PC-9 (cell line): ENCODE results near the gene PRKG1. TPM values are rescaled to one million over a fixed set of nuclear protein-coding genes. Genes with fewer than 3 reads are reported as not detected.
"Not testable (repeated sequence)": the region's sequence is repeated elsewhere in the genome, so short reads cannot be mapped to it uniquely, and the experiment has no call there.

Experiments used
- BruUV-seq: library from RNA; stranded (reverse); fragments of 400-500 nt; replicated peaks from 2 replicates; lab custom pipeline; 2021; lab: Mats Ljungman, UMichigan
- CTCF ChIA-PET: fragments of 300-600 bp; sonication (Branson Sonifier 250); formaldehyde crosslinking; loops from one replicate; lab custom pipeline; 2022; ENCODE audit warnings: antibody characterized with exemption; lab: Charles Lee
- POLR2A ChIA-PET: fragments of 300-600 bp; sonication (Branson Sonifier 250); formaldehyde crosslinking; loops from one replicate; lab custom pipeline; 2022; ENCODE audit warnings: antibody characterized with exemption; ENCODE audit not compliant: unreplicated experiment; lab: Charles Lee
- DNase-seq, 2 experiments: peaks; one replicate each; pipeline versions ENCODE4 v3.0.0 to v3.0.0-alpha.2; 2015 to 2022; ENCODE audit warnings: mixed read lengths in 1 of 2
- H2AFZ ChIP-seq: fragments of 200-600 bp; sonication (generic); 2 replicates; pipeline ENCODE4 v1.8.1; 2017; ENCODE audit warnings: antibody characterized with exemption
- H3F3A ChIP-seq: fragments of 200-600 bp; sonication (generic); 2 replicates; pipeline ENCODE4 v1.8.1; 2017; ENCODE audit warnings: antibody characterized with exemption, mild to moderate bottlenecking, low read depth; ENCODE audit not compliant: insufficient read depth
- H3K27ac ChIP-seq: fragments of 200-600 bp; sonication (generic); 2 replicates; pipeline ENCODE4 v1.6.1; 2016; ENCODE audit warnings: mixed run types
- H3K27me3 ChIP-seq: fragments of 200-600 bp; sonication (generic); 2 replicates; pipeline ENCODE4 v1.6.1; 2016; ENCODE audit warnings: low read depth, mixed run types; ENCODE audit not compliant: insufficient read depth
- H3K36me3 ChIP-seq: fragments of 200-600 bp; sonication (generic); 2 replicates; pipeline ENCODE4 v1.6.1; 2016; ENCODE audit warnings: low read depth, mixed run types
- H3K4me1 ChIP-seq: fragments of 200-600 bp; sonication (generic); replicated peaks from 2 replicates; pipeline ENCODE4 v1.6.1; 2016; ENCODE audit warnings: mixed run types; ENCODE audit not compliant: insufficient read depth
- H3K4me2 ChIP-seq: fragments of 200-600 bp; sonication (generic); 2 replicates; pipeline ENCODE4 v1.6.1; 2017; ENCODE audit warnings: mixed run types
- H3K4me3 ChIP-seq: fragments of 200-600 bp; sonication (generic); 2 replicates; pipeline ENCODE4 v1.6.1; 2016; ENCODE audit warnings: mixed run types
- H3K79me2 ChIP-seq: fragments of 200-600 bp; sonication (generic); 2 replicates; pipeline ENCODE4 v1.6.1; 2017; ENCODE audit warnings: low read depth, mixed run types
- H3K9me2 ChIP-seq: fragments of 200-600 bp; sonication (generic); 2 replicates; pipeline ENCODE4 v1.8.1; 2017; ENCODE audit warnings: mild to moderate bottlenecking; ENCODE audit not compliant: insufficient read depth
- H3K9me3 ChIP-seq: fragments of 200-600 bp; sonication (generic); 2 replicates; pipeline ENCODE4 v1.8.1; 2016; ENCODE audit warnings: low read depth; ENCODE audit not compliant: insufficient read depth
- H4K20me1 ChIP-seq: fragments of 200-600 bp; sonication (generic); 2 replicates; pipeline ENCODE4 v1.8.1; 2017; ENCODE audit not compliant: insufficient read depth
- CTCF ChIP-seq: fragments of 200-600 bp; sonication (generic); conservative IDR thresholded peaks from 2 replicates; pipeline ENCODE4 v1.6.1; 2017; ENCODE audit warnings: mixed run types, antibody characterized with exemption, mild to moderate bottlenecking, moderate library complexity
- EZH2 ChIP-seq: fragments of 200-600 bp; sonication (generic); IDR thresholded peaks from 2 replicates; pipeline ENCODE4 v1.8.0; 2017; ENCODE audit warnings: antibody characterized with exemption, low read depth
- intact Hi-C: fragments of 100-400 bp; cut with micrococcal nuclease; formaldehyde crosslinking; loops from one replicate; pipeline ENCODE4 v1.10.0; 2022; ENCODE audit not compliant: unreplicated experiment
- total RNA-seq: library from RNA; stranded (reverse); gene quantifications from 2 replicates; pipeline ENCODE4 v1.2.3, GENCODE V29; 2021

PRKG1 gene
- total RNA-seq, 1 experiment from 2014 or later = 0.70 TPM

GRCh38 chr10:51340366-51340765 is 266.1 kb downstream of the PRKG1 start:
- Histone ChIP-seq H3K4me2 (no peak overlapping the region), H3F3A (no peaks in the 10 kb centered on the region), H3K4me1 (no peaks in the 10 kb centered on the region), H3K4me3 (no peak overlapping the region), H3K9me2 (no peaks in the 10 kb centered on the region; the same call in 1 of the 2 replicates), H3K9me3 (no peaks in the 10 kb centered on the region), H3K36me3 (no peaks in the 10 kb centered on the region), H4K20me1 (no peaks in the 10 kb centered on the region), H2AFZ (no peak overlapping the region), H3K27ac (no peak overlapping the region), H3K79me2 (no peaks in the 10 kb centered on the region), H3K27me3 (no peaks in the 10 kb centered on the region)
- ChIA-PET POLR2A (no interaction called here), CTCF (no interaction called here)
- intact Hi-C loops = no loop called here
- DNase-seq = no peak
- TF ChIP-seq CTCF = no peak
- TF ChIP-seq EZH2 = no peak
- no TSS peak for BruUV-seq

GRCh38 chr10:51340845-51341610 is 266.7 kb downstream of the PRKG1 start:
- CTCF ChIA-PET = no interaction called here
- Histone ChIP-seq H3K27ac (no peak overlapping the region), H3K4me1 (no peaks in the 10 kb centered on the region), H4K20me1 (no peaks in the 10 kb centered on the region; the same call in 1 of the 2 replicates), H3K79me2 (no peaks in the 10 kb centered on the region), H3K9me2 (no peaks in the 10 kb centered on the region; the same call in 1 of the 2 replicates), H3K27me3 (no peaks in the 10 kb centered on the region), H3K9me3 (no peaks in the 10 kb centered on the region), H3K4me3 (no peak overlapping the region), H2AFZ (no peak overlapping the region), H3K36me3 (no peaks in the 10 kb centered on the region), H3K4me2 (no peak overlapping the region), H3F3A (no peaks in the 10 kb centered on the region)
- POLR2A ChIA-PET = no interaction called here
- no TSS peak for BruUV-seq
- no peak for DNase-seq
- intact Hi-C loops = no loop called here
- TF ChIP-seq EZH2 (no peak), CTCF (no peak)

- H3F3A ChIP-seq, H3K27ac ChIP-seq, H3K9me2 ChIP-seq, H3K27me3 ChIP-seq, BruUV-seq, H3K4me1 ChIP-seq, intact Hi-C loops, H3K9me3 ChIP-seq, POLR2A ChIA-PET, H4K20me1 ChIP-seq, H3K79me2 ChIP-seq, H3K4me2 ChIP-seq, CTCF ChIA-PET, DNase-seq, H3K36me3 ChIP-seq, H3K4me3 ChIP-seq, H2AFZ ChIP-seq: not testable (repeated sequence)
Measured at GRCh38 chr10:51341745-51342144, 267.5 kb downstream of the PRKG1 start.
